Measurements from ENCODE around the gene ANKRD45. TPM values are rescaled to one million over a fixed set of nuclear protein-coding genes. Genes with fewer than 3 reads are reported as not detected.
"Not testable (repeated sequence)": the region's sequence is repeated elsewhere in the genome, so short reads cannot be mapped to it uniquely, and the experiment has no call there.

The ANKRD45 gene
- total and polyA plus RNA-seq, 4 donors, result 0.28 to 0.39 (median 0.33) TPM; not detected in 1

DNA sequence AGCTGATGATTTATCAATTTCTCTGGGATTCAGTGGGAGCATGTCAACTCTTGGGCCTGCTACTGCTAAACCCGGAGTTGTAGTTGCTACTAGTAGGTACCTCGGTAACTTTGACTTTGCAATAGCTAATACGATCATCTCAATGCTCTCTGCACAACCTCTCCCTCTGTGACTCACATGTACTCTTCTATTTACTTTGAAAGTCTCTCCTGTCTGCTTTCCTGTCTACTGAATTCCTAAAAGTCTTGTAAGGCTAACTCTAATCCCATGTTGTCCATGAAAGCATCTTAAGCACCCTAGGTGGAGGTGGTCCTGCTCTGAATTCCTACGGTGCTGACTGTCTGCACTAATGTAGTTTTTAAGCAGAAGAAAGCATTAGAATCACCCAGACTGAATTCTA is 96.1 kb downstream of the ANKRD45 start:
- H3K4me1 ChIP-seq (ENCODE audit: control insufficient read depth in 1 of 2, insufficient read depth in 2 of 2, low read length in 2 of 2), result no peaks in the 10 kb centered on the region
- DNase-seq (no peak), ATAC-seq (ENCODE audit: low FRiP score) (no peak)
- no peaks in the 10 kb centered on the region for H3K27me3 ChIP-seq (ENCODE audit: control insufficient read depth in 1 of 2, insufficient read depth in 2 of 2, low read length in 1 of 2)
- H3K36me3 ChIP-seq (ENCODE audit: control insufficient read depth in 1 of 2, insufficient read depth in 2 of 2, low read length in 1 of 2), result no peaks in the 10 kb centered on the region
- no peak overlapping the region for H3K4me3 ChIP-seq (ENCODE audit: low read length in 2 of 2)
- 84 to 86% methylated on average over 4 of the region's 4 CpGs for WGBS, 2 donors
- no peaks in the 10 kb centered on the region for H3K9me3 ChIP-seq (ENCODE audit: control insufficient read depth, low read length)
- no peak overlapping the region for H3K27ac ChIP-seq (ENCODE audit: low read depth in 1 of 2, low read length in 2 of 2)
- intact Hi-C loops (cut with DNase I), result no loop called here

DNA sequence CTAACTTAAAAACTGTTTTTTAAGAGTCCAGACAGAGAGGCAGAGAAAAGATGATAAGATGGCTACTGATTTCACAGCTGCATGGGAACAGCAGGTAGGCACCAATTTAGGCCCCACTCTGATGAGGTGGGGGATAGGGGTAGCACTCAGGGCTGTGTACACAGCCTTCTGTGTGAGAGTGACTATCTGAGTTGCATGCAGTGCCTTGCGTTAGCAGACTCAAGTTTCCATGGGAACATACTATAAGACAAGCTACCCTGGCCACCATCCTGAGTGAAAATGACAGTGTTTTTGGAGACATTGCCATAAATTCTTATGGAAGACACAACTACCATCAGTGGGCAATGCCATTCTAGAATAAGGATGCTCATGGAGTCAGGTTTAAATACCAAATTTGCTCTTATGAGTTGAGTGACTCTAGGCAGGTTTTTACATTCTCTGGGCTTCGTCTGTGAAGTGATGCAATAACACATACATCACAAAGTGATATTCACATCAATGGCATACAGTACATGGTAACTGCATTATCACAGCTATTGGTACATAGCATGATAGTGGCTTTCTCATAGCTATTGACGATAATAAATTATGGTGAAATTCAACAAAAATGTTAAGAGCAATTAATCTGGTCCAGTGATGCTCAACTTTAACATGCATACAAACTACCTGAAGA is 97.3 kb downstream of the ANKRD45 start:
- 77 to 80% methylated on average over 3 of the region's 3 CpGs for WGBS, 2 donors
- Histone ChIP-seq H3K4me1 (ENCODE audit: control insufficient read depth in 1 of 2, insufficient read depth in 2 of 2, low read length in 2 of 2) (no peaks in the 10 kb centered on the region), H3K27me3 (ENCODE audit: control insufficient read depth in 1 of 2, insufficient read depth in 2 of 2, low read length in 1 of 2) (no peaks in the 10 kb centered on the region), H3K4me3 (ENCODE audit: low read length in 2 of 2) (no peak overlapping the region), H3K36me3 (ENCODE audit: control insufficient read depth in 1 of 2, insufficient read depth in 2 of 2, low read length in 1 of 2) (no peaks in the 10 kb centered on the region), H3K27ac (ENCODE audit: low read depth in 1 of 2, low read length in 2 of 2) (no peak overlapping the region), H3K9me3 (ENCODE audit: control insufficient read depth, low read length) (no peaks in the 10 kb centered on the region)
- intact Hi-C loops (cut with DNase I), result no loop called here
- no peak for DNase-seq
- ATAC-seq (ENCODE audit: low FRiP score), result no peak

DNA sequence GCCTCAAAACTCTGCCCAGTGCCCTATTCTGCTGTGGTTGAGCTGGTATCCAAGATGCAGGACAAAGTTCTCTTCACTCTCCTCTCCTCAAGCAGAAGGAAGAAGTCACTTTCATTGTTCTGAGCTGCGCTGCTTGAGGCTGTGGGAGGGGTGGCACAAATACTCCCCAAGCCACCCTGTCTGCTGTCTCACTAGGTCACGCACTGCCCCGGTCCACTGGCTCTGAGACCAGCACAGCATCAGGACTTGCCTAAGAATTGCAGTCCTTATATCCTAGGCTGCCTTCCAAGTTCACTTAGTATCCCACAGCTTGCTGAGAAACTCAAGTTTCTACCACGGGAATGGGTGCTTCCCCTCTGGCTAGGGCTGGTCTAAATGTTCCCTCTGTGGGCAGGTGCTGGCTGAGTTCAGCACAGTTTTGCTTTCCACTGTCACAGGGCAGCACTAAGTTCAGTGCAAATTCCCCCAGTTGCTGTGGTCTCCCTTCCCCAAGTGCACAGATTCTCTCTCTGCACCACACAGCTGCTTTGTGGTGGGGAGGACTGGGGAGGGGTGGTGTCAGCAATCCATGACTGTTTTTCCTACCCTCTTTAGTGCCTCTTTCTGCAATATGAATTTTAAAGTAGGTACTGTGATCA is 99.2 kb downstream of the ANKRD45 start:
- ATAC-seq (ENCODE audit: low FRiP score) (no peak), DNase-seq (no peak)
- no peaks in the 10 kb centered on the region for H3K9me3 ChIP-seq (ENCODE audit: control insufficient read depth, low read length)
- intact Hi-C loops (cut with DNase I), result no loop called here
- H3K4me1 ChIP-seq (ENCODE audit: control insufficient read depth in 1 of 2, insufficient read depth in 2 of 2, low read length in 2 of 2), result no peaks in the 10 kb centered on the region
- no peaks in the 10 kb centered on the region for H3K36me3 ChIP-seq (ENCODE audit: control insufficient read depth in 1 of 2, insufficient read depth in 2 of 2, low read length in 1 of 2)
- H3K4me3 ChIP-seq (ENCODE audit: low read length in 2 of 2), result no peak overlapping the region
- no peaks in the 10 kb centered on the region for H3K27me3 ChIP-seq (ENCODE audit: control insufficient read depth in 1 of 2, insufficient read depth in 2 of 2, low read length in 1 of 2)
- H3K27ac ChIP-seq (ENCODE audit: low read depth in 1 of 2, low read length in 2 of 2), result no peak overlapping the region
- WGBS, 2 donors, result 63 to 74% methylated on average over 4 of the region's 4 CpGs

DNA sequence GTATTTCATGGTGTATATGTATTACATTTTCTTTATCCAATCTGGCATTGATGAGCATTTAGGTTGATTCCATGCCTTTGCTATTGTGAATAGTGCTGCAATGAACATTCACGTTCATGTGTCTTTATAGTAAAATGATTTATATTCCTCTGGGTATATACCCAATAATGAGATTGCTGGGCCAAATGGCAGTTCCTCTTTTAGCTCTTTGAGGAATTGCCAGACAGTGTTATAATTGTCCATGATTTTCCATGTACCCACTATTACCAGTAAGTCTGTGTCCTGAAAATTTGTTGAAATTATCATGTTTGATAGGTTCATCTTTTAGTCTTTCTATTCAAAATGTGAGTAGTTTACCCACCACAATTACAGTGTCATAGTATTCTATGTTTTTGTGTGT is 101.2 kb downstream of the ANKRD45 start:
- ATAC-seq (ENCODE audit: low FRiP score) (no peak), DNase-seq (no peak)
- no peak overlapping the region for H3K4me3 ChIP-seq (ENCODE audit: low read length in 2 of 2)
- H3K27me3 ChIP-seq (ENCODE audit: control insufficient read depth in 1 of 2, insufficient read depth in 2 of 2, low read length in 1 of 2), result no peaks in the 10 kb centered on the region
- no peaks in the 10 kb centered on the region for H3K36me3 ChIP-seq (ENCODE audit: control insufficient read depth in 1 of 2, insufficient read depth in 2 of 2, low read length in 1 of 2)
- intact Hi-C loops (cut with DNase I), result no loop called here
- no peak overlapping the region for H3K27ac ChIP-seq (ENCODE audit: low read depth in 1 of 2, low read length in 2 of 2)
- WGBS, 2 donors, result 58 to 74% methylated on average over 1 of the region's 1 CpG
- no peaks in the 10 kb centered on the region for H3K9me3 ChIP-seq (ENCODE audit: control insufficient read depth, low read length)
- H3K4me1 ChIP-seq (ENCODE audit: control insufficient read depth in 1 of 2, insufficient read depth in 2 of 2, low read length in 2 of 2), result no peaks in the 10 kb centered on the region

- H3K27ac ChIP-seq (ENCODE audit: low read depth in 1 of 2, low read length in 2 of 2), result not testable (repeated sequence)
Measured at GRCh38 chr1:173563846-173564245, 105.8 kb downstream of the ANKRD45 start.

DNA sequence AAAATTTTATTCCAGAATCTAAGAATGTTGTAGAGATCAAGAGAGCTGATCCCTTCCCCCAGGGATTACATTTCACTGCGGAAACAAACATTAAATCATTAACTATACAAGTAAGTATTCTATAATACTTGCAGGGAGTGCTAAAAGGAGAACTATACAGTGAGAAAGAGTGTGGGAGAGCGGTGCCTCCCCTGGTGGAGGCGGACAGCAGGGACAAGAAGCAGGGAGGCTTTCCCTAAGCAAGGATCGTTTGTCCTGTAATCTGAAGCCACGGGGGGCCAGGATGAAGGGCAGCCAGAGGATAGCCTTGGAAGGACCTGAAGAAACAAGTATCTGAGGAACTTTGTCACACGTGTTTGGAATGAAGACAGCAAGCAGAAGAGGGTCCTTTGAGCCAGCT is 106.8 kb downstream of the ANKRD45 start:
- Histone ChIP-seq H3K36me3 (ENCODE audit: control insufficient read depth in 1 of 2, insufficient read depth in 2 of 2, low read length in 1 of 2) (no peaks in the 10 kb centered on the region), H3K27me3 (ENCODE audit: control insufficient read depth in 1 of 2, insufficient read depth in 2 of 2, low read length in 1 of 2) (no peaks in the 10 kb centered on the region), H3K9me3 (ENCODE audit: control insufficient read depth, low read length) (no peaks in the 10 kb centered on the region), H3K4me1 (ENCODE audit: control insufficient read depth in 1 of 2, insufficient read depth in 2 of 2, low read length in 2 of 2) (no peaks in the 10 kb centered on the region), H3K27ac (ENCODE audit: low read depth in 1 of 2, low read length in 2 of 2) (no peak overlapping the region), H3K4me3 (ENCODE audit: low read length in 2 of 2) (no peak overlapping the region)
- 61 to 64% methylated on average over 6 of the region's 6 CpGs for WGBS, 2 donors
- DNase-seq, result no peak
- intact Hi-C loops (cut with DNase I), result no loop called here
- no peak for ATAC-seq (ENCODE audit: low FRiP score)

More at GRCh38 chr1:173563846-173564245, 105.8 kb downstream of the ANKRD45 start:
- H3K9me3 ChIP-seq (ENCODE audit: control insufficient read depth, low read length); intact Hi-C loops (cut with DNase I); DNase-seq; H3K27me3 ChIP-seq (ENCODE audit: control insufficient read depth in 1 of 2, insufficient read depth in 2 of 2, low read length in 1 of 2); H3K4me1 ChIP-seq (ENCODE audit: control insufficient read depth in 1 of 2, insufficient read depth in 2 of 2, low read length in 2 of 2); ATAC-seq (ENCODE audit: low FRiP score); H3K36me3 ChIP-seq (ENCODE audit: control insufficient read depth in 1 of 2, insufficient read depth in 2 of 2, low read length in 1 of 2); H3K4me3 ChIP-seq (ENCODE audit: low read length in 2 of 2): not testable (repeated sequence)
- WGBS, 2 donors, result 59 to 74% methylated on average over 1 of the region's 1 CpG

- DNase-seq (no peak), ATAC-seq (ENCODE audit: low FRiP score) (no peak)
- no peaks in the 10 kb centered on the region for H3K27me3 ChIP-seq (ENCODE audit: control insufficient read depth in 1 of 2, insufficient read depth in 2 of 2, low read length in 1 of 2)
- intact Hi-C loops (cut with DNase I), result no loop called here
- no peak overlapping the region for H3K4me3 ChIP-seq (ENCODE audit: low read length in 2 of 2)
- no peaks in the 10 kb centered on the region for H3K36me3 ChIP-seq (ENCODE audit: control insufficient read depth in 1 of 2, insufficient read depth in 2 of 2, low read length in 1 of 2)
- WGBS, 2 donors, result 69% methylated on average over 1 of the region's 1 CpG
- no peaks in the 10 kb centered on the region for H3K4me1 ChIP-seq (ENCODE audit: control insufficient read depth in 1 of 2, insufficient read depth in 2 of 2, low read length in 2 of 2)
- no peak overlapping the region for H3K27ac ChIP-seq (ENCODE audit: low read depth in 1 of 2, low read length in 2 of 2)
- no peaks in the 10 kb centered on the region for H3K9me3 ChIP-seq (ENCODE audit: control insufficient read depth, low read length)
Measured at GRCh38 chr1:173561263-173561662, 108.4 kb downstream of the ANKRD45 start.

DNA sequence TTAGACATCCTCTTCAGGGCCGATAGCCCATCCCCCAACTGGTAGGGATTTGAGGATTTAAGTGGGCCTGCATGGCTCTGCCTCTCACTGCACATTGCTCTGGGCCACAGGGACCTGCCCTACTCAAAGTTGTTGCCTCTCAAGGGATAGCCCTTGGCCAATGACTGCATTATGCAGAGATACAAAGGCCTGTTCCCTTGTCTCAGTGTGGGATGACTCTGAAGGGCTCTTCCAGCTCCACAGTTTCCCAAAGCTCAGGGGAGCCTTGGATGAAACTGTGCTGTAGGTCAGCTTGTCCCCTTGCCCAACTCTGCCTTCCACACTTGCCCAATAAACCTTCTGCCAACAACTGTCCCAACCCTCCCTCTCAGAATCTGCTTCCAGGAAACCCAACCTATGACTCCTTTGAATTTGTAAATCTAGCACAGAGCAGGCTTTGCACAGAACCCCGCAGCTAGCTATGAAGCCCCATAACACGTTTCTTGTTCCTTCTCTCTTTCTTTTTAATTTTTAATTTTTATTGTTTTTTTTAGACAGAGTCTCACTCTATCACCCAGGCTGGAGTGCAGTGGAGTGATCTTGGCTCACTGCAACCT is 109.3 kb downstream of the ANKRD45 start:
- intact Hi-C loops (cut with DNase I), result no loop called here
- Histone ChIP-seq H3K4me3 (ENCODE audit: low read length in 2 of 2) (no peak overlapping the region), H3K27me3 (ENCODE audit: control insufficient read depth in 1 of 2, insufficient read depth in 2 of 2, low read length in 1 of 2) (no peaks in the 10 kb centered on the region), H3K4me1 (ENCODE audit: control insufficient read depth in 1 of 2, insufficient read depth in 2 of 2, low read length in 2 of 2) (no peaks in the 10 kb centered on the region), H3K36me3 (ENCODE audit: control insufficient read depth in 1 of 2, insufficient read depth in 2 of 2, low read length in 1 of 2) (no peaks in the 10 kb centered on the region), H3K27ac (ENCODE audit: low read depth in 1 of 2, low read length in 2 of 2) (no peak overlapping the region), H3K9me3 (ENCODE audit: control insufficient read depth, low read length) (no peaks in the 10 kb centered on the region)
- 84 to 85% methylated on average over 3 of the region's 3 CpGs for WGBS, 2 donors
- ATAC-seq (ENCODE audit: low FRiP score), result no peak
- no peak for DNase-seq
